Activated CD4-positive, CD25-positive, alpha-beta regulatory T cell treated with anti-CD3 and anti-CD28 coated beads, Interleukin-2, amount 50 U/mL, for 16 hours (primary cell): ENCODE data around the gene CLIC5.

ENCODE experiments used
- DNase-seq: peaks from one replicate; pipeline ENCODE4 v3.0.0-alpha.2; 2020; ENCODE audit warnings: low read depth, low spot score

The CLIC5 gene

GRCh38 chr6:45997875-45998506 is 17.7 kb downstream of the CLIC5 start:
- no peak for DNase-seq

- no peak for DNase-seq
These were observed 24.5 kb downstream of the CLIC5 start for GRCh38 chr6:45991189-45991588.

GRCh38 chr6:45990162-45990561 is 25.5 kb downstream of the CLIC5 start:
- no peak for DNase-seq

GRCh38 chr6:45988635-45989034 is 27.0 kb downstream of the CLIC5 start:
- no peak for DNase-seq

GRCh38 chr6:45987856-45988255 is 27.8 kb downstream of the CLIC5 start:
- DNase-seq: no peak

- DNase-seq: no peak
These were observed 28.9 kb downstream of the CLIC5 start for GRCh38 chr6:45986746-45987274.

GRCh38 chr6:45984788-45985425 is 30.8 kb downstream of the CLIC5 start:
- no peak for DNase-seq

- no peak for DNase-seq
These were observed 31.3 kb downstream of the CLIC5 start for GRCh38 chr6:45984347-45984746.

GRCh38 chr6:45983062-45983461 is 32.6 kb downstream of the CLIC5 start:
- no peak for DNase-seq

- no peak for DNase-seq
These were observed 33.2 kb downstream of the CLIC5 start for GRCh38 chr6:45982280-45983036.

- DNase-seq: no peak
These were observed 34.6 kb downstream of the CLIC5 start for GRCh38 chr6:45981046-45981445.

- DNase-seq: no peak
These were observed 36.3 kb downstream of the CLIC5 start for GRCh38 chr6:45979311-45979710.

- no peak for DNase-seq
These were observed 41.1 kb downstream of the CLIC5 start for GRCh38 chr6:45974596-45974995.

- no peak for DNase-seq
These were observed 42.7 kb downstream of the CLIC5 start for GRCh38 chr6:45972795-45973503.

GRCh38 chr6:45971287-45971686 is 44.4 kb downstream of the CLIC5 start:
- no peak for DNase-seq

- no peak for DNase-seq
These were observed 45.3 kb downstream of the CLIC5 start for GRCh38 chr6:45970326-45970725.

GRCh38 chr6:45969883-45970282 is 45.8 kb downstream of the CLIC5 start:
- no peak for DNase-seq

- DNase-seq: no peak
These were observed 46.6 kb downstream of the CLIC5 start for GRCh38 chr6:45969026-45969425.

- no peak for DNase-seq
These were observed 48.3 kb downstream of the CLIC5 start for GRCh38 chr6:45967363-45967762.

GRCh38 chr6:45966797-45967196 is 48.9 kb downstream of the CLIC5 start:
- DNase-seq: no peak

- DNase-seq: no peak
These were observed 49.3 kb downstream of the CLIC5 start for GRCh38 chr6:45966340-45966739.

GRCh38 chr6:45965792-45966191 is 49.9 kb downstream of the CLIC5 start:
- DNase-seq: no peak
